Caco-2 (cell line): ENCODE results near the gene TNRC6C. TPM values are rescaled to one million over a fixed set of nuclear protein-coding genes. Genes with fewer than 3 reads are reported as not detected.
A peak's percentile ranks its signal among the peaks of the same experiment; 100 is the strongest.

Experiments used
- BruUV-seq: library from RNA; stranded (reverse); fragments of 400-500 nt; replicated peaks from 2 replicates; lab custom pipeline; 2021; lab: Mats Ljungman, UMichigan
- CTCF ChIA-PET: fragments of 300-600 bp; sonication (Branson Sonifier 250); formaldehyde crosslinking; loops from one replicate; lab custom pipeline; 2022; ENCODE audit warnings: antibody characterized with exemption; lab: Charles Lee
- POLR2A ChIA-PET: fragments of 300-600 bp; sonication (Branson Sonifier 250); formaldehyde crosslinking; loops from one replicate; lab custom pipeline; 2022; ENCODE audit warnings: antibody characterized with exemption; lab: Charles Lee
- DNase-seq, 2 experiments: peaks; one replicate each; pipeline versions ENCODE4 v3.0.0 to v3.0.0-alpha.2; 2020 to 2022
- H3K27me3 ChIP-seq: replicated peaks from 2 replicates; pipeline ENCODE4 v1.6.0; 2011; ENCODE audit warnings: low read length; ENCODE audit not compliant: control insufficient read depth, insufficient read depth
- H3K36me3 ChIP-seq: 2 replicates; pipeline ENCODE4 v1.5.1; 2011; ENCODE audit warnings: low read length; ENCODE audit not compliant: control insufficient read depth, insufficient read depth
- H3K4me1 ChIP-seq: fragments of 250-450 bp; sonication (Bioruptor Pico); 2 replicates; pipeline ENCODE4 v1.5.1; 2020; ENCODE audit warnings: mild to moderate bottlenecking
- H3K4me3 ChIP-seq: 2 replicates; pipeline ENCODE4 v1.5.1; 2011; ENCODE audit warnings: low read depth, mild to moderate bottlenecking, control low read depth, low read length
- H3K9me3 ChIP-seq: fragments of 250-450 bp; sonication (Bioruptor Pico); 2 replicates; pipeline ENCODE4 v1.5.1; 2020; ENCODE audit warnings: mild to moderate bottlenecking, moderate library complexity
- H3K27ac Mint-ChIP-seq: one replicate; pipeline ENCODE4 v1.8.0; 2022; ENCODE audit warnings: mixed read lengths; ENCODE audit not compliant: unreplicated experiment
- H3K27me3 Mint-ChIP-seq: one replicate; pipeline ENCODE4 v1.8.0; 2022; ENCODE audit warnings: mixed read lengths; ENCODE audit not compliant: insufficient read depth, unreplicated experiment
- H3K36me3 Mint-ChIP-seq: one replicate; pipeline ENCODE4 v1.8.0; 2022; ENCODE audit warnings: mild to moderate bottlenecking, mixed read lengths; ENCODE audit not compliant: insufficient read depth, unreplicated experiment
- H3K4me1 Mint-ChIP-seq: one replicate; pipeline ENCODE4 v1.8.0; 2022; ENCODE audit warnings: low read depth, mixed read lengths; ENCODE audit not compliant: unreplicated experiment
- H3K4me3 Mint-ChIP-seq: one replicate; pipeline ENCODE4 v1.8.0; 2022; ENCODE audit warnings: mild to moderate bottlenecking, moderate library complexity, mixed read lengths; ENCODE audit not compliant: unreplicated experiment
- H3K9me3 Mint-ChIP-seq: one replicate; pipeline ENCODE4 v1.8.0; 2022; ENCODE audit warnings: mixed read lengths; ENCODE audit not compliant: unreplicated experiment
- CTCF ChIP-seq, 2 experiments: fragments of 200-600 bp in 1 of 2; IDR thresholded peaks; 1 replicate in 1 of 2; 2 replicates in 1 of 2; pipeline versions ENCODE4 v1.5.1 to v1.8.0; 2011 to 2022; ENCODE audit warnings: antibody characterized with exemption in 1 of 2, control low read depth in 1 of 2, inconsistent platforms in 1 of 2, low read depth in 1 of 2, low read length in 1 of 2, mild to moderate bottlenecking in 1 of 2, moderate library complexity in 1 of 2; ENCODE audit not compliant: insufficient read depth in 1 of 2, severe bottlenecking in 1 of 2, unreplicated experiment in 1 of 2
- intact Hi-C: fragments of 100-400 bp; cut with micrococcal nuclease; formaldehyde crosslinking; loops from one replicate; pipeline ENCODE4 v1.10.0; 2022; ENCODE audit not compliant: unreplicated experiment
- total RNA-seq: library from RNA; stranded (reverse); gene quantifications from 2 replicates; pipeline ENCODE4 v1.2.3, GENCODE V29; 2022

The TNRC6C gene
- total RNA-seq, 1 experiment from 2014 or later: 17.9 TPM

GRCh38 chr17:78134899-78135385 is 176.4 kb downstream of the TNRC6C start:
- Mint-ChIP-seq H3K9me3 (no peaks in the 10 kb centered on the region), H3K27ac (no peak overlapping the region), H3K4me1 (no peaks in the 10 kb centered on the region), H3K36me3 (peaks cover 4% of the 10 kb centered on the region), H3K4me3 (no peak overlapping the region), H3K27me3 (no peaks in the 10 kb centered on the region)
- intact Hi-C loops: loop anchor here (1.0 kb wide), 1 partner anchor 23 kb away; no protein-coding TSS in a partner anchor
- Histone ChIP-seq H3K9me3 (no peaks in the 10 kb centered on the region), H3K27me3 (no peaks in the 10 kb centered on the region), H3K36me3 (no peaks in the 10 kb centered on the region), H3K4me1 (peaks cover 7% of the 10 kb centered on the region; the same call in 1 of the 2 replicates), H3K4me3 (no peak overlapping the region)
- TF ChIP-seq CTCF (IDR thresholded peaks at IDR 0.05; ENCODE audit: insufficient read depth in 1 of 2, low read depth in 1 of 2, low read length in 1 of 2, severe bottlenecking in 1 of 2, unreplicated experiment in 1 of 2): no peak
- no TSS peak for BruUV-seq
- ChIA-PET CTCF (interaction anchor here (0.6 kb wide), 3 partner anchors 23 to 539 kb away, joined by 4 to 6 read pairs (median 5); no protein-coding TSS in a partner anchor), POLR2A (no interaction called here)
- DNase-seq: no peak

- H3K27ac Mint-ChIP-seq: no peak overlapping the region
- Histone ChIP-seq H3K36me3 (no peaks in the 10 kb centered on the region), H3K9me3 (no peaks in the 10 kb centered on the region), H3K4me3 (no peak overlapping the region), H3K27me3 (no peaks in the 10 kb centered on the region), H3K4me1 (peaks cover 13% of the 10 kb centered on the region)
- H3K9me3 Mint-ChIP-seq: no peaks in the 10 kb centered on the region
- intact Hi-C loops: no loop called here
- no peaks in the 10 kb centered on the region for H3K27me3 Mint-ChIP-seq
- peaks cover 8% of the 10 kb centered on the region for H3K36me3 Mint-ChIP-seq
- no peak for TF ChIP-seq CTCF (IDR thresholded peaks at IDR 0.05; ENCODE audit: insufficient read depth in 1 of 2, low read depth in 1 of 2, low read length in 1 of 2, severe bottlenecking in 1 of 2, unreplicated experiment in 1 of 2)
- no peak for DNase-seq
- ChIA-PET POLR2A (no interaction called here), CTCF (interaction anchor here (0.7 kb wide), 1 partner anchor 30 kb away, joined by 3 read pairs; no protein-coding TSS in a partner anchor)
- BruUV-seq: no TSS peak
- peaks cover 5% of the 10 kb centered on the region for H3K4me1 Mint-ChIP-seq
- no peak overlapping the region for H3K4me3 Mint-ChIP-seq
Measured at GRCh38 chr17:78135858-78136500, 177.5 kb downstream of the TNRC6C start.

- ChIA-PET POLR2A (no interaction called here), CTCF (interaction anchor here (2.3 kb wide), 1 partner anchor 9 kb away, joined by 12 read pairs; the partner anchor contains the start of gene TMC6)
- peak in 1 of 2 experiments; percentile 29 for DNase-seq
- Histone ChIP-seq H3K4me1 (peaks cover 17% of the 10 kb centered on the region), H3K9me3 (no peaks in the 10 kb centered on the region), H3K36me3 (no peaks in the 10 kb centered on the region), H3K27me3 (no peaks in the 10 kb centered on the region), H3K4me3 (no peak overlapping the region)
- peaks cover 8% of the 10 kb centered on the region for H3K36me3 Mint-ChIP-seq
- intact Hi-C loops: no loop called here
- peak; percentile 27 to 62 for TF ChIP-seq CTCF (IDR thresholded peaks at IDR 0.05; ENCODE audit: insufficient read depth in 1 of 2, low read depth in 1 of 2, low read length in 1 of 2, severe bottlenecking in 1 of 2, unreplicated experiment in 1 of 2)
- H3K27ac Mint-ChIP-seq: no peak overlapping the region
- H3K9me3 Mint-ChIP-seq: no peaks in the 10 kb centered on the region
- no peak overlapping the region for H3K4me3 Mint-ChIP-seq
- H3K27me3 Mint-ChIP-seq: no peaks in the 10 kb centered on the region
- BruUV-seq: no TSS peak
- peaks cover 5% of the 10 kb centered on the region for H3K4me1 Mint-ChIP-seq
Measured at GRCh38 chr17:78137392-78138203, 179.1 kb downstream of the TNRC6C start.
